NB4 (cell line): Measurements from ENCODE around the gene NOL9.
"Not testable (repeated sequence)": the region's sequence is repeated elsewhere in the genome, so short reads cannot be mapped to it uniquely, and the experiment has no call there.

Experiments
- DNase-seq: peaks from one replicate; pipeline ENCODE4 v3.0.0; 2010; ENCODE audit warnings: low read depth
- H3K4me3 ChIP-seq: one replicate; pipeline ENCODE4 v1.5.1; 2011; ENCODE audit warnings: mild to moderate bottlenecking, low read depth, low read length, moderate library complexity
- CTCF ChIP-seq: IDR thresholded peaks from one replicate; pipeline ENCODE4 v1.5.1; 2012; ENCODE audit warnings: low read depth, low read length
- MAX ChIP-seq: IDR thresholded peaks from 2 replicates; pipeline ENCODE4 v1.6.1; 2011; ENCODE audit warnings: low read depth, low read length
- MYC ChIP-seq: IDR thresholded peaks from 2 replicates; pipeline ENCODE4 v1.6.1; 2011; ENCODE audit warnings: low read depth, low read length
- POLR2A ChIP-seq: IDR thresholded peaks from 2 replicates; pipeline ENCODE4 v1.6.1; 2011; ENCODE audit warnings: mild to moderate bottlenecking; ENCODE audit not compliant: insufficient read length; ENCODE audit errors: extremely low read depth

Gene NOL9

GRCh38 chr1:6496365-6496721 lies 58.0 kb downstream of the NOL9 start:
- H3K4me3 ChIP-seq = peak overlapping the region; percentile 44
- no peak for TF ChIP-seq CTCF
- TF ChIP-seq POLR2A = no peak
- TF ChIP-seq MAX = no peak
- no peak for TF ChIP-seq MYC

DNA sequence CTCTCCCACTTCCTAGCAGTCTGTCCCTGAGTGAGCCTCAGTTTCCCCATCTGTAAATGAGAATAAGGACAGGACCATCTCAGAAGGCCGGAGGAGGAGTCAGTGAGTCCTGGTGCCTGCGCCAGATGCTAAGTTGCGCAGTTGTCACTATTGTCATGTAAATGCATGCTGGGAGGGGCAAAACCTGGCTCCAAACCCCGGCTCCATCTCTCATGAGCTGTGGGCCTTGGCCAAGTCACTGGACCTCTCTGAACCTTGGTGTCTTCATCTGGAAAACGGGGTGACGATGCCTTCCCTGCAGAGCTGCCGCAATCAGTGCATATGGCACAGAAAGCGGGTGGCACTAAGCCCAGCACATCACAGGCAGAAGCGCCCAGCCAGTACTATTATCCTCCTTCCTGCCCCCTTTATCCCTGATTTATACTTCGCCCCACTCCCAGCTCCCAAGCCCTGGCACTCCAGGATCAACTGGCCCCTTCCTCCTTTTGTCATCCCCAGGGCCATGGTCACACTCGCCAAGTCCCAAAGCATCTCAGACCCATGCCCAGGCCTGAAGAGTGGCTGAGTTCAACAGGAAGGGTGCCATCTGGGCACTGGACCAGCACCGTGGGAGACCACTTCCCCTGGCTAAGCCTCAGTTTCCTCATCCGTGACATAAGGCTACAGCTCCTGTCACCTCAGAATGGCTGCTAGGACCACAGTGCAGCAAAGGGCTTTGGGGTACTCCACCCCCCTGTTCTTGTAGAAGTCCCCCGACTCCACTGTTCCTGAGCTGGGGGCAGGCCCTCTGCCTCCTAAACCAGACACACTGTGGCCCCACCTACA lies 58.6 kb downstream of the NOL9 start:
- H3K4me3 ChIP-seq = no peak overlapping the region
- DNase-seq = no peak
- TF ChIP-seq MAX = no peak
- TF ChIP-seq MYC = no peak
- TF ChIP-seq CTCF = no peak
- TF ChIP-seq POLR2A = no peak

More at GRCh38 chr1:6496365-6496721, 58.0 kb downstream of the NOL9 start:
- DNase-seq = no peak

DNA sequence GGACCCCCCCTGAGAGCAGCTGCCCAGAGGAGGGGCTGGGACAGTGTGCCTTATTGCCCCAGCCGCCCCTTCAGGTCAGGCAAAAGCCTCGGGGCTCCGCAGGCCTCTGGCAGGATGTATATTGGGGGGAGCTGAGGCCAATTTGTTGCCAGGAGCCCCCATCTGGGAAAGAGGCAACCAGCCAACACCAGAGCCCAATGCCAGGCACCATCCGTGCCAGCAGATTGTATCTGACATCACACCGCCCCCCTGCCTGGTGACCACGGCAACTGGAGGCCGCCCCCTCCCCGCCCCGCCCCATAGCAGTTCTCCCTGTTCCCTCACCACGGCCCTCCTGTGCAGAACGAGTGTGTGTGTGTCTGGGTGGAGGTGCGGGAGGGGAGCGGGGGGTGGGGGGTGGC lies 59.3 kb downstream of the NOL9 start:
- no peak overlapping the region for H3K4me3 ChIP-seq
- peak; percentile 44 for DNase-seq
- TF ChIP-seq CTCF (no peak), MAX (no peak), POLR2A (no peak), MYC (no peak)

DNA sequence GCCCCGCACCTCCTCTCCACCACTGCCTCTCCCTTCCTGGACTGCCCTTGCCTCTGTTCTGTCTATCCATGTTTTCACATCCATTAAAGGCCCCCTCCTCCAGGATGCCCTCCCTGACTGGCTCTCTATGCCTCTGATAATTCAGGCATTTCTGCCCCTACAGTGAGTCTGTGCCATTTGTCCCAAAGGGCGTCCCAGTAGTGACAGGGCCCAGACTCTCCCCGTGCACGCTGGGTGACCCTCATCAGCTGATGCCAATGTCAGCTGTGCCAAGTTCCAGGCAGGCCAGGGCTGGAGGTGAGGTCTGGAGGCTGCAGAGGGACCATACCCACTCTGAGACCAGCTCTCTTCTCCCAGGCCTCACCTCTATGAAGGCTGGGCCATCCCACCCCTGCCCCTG lies 59.7 kb downstream of the NOL9 start:
- TF ChIP-seq MYC = no peak
- TF ChIP-seq POLR2A = no peak
- no peak overlapping the region for H3K4me3 ChIP-seq
- no peak for DNase-seq

- not testable (repeated sequence) for H3K4me3 ChIP-seq, DNase-seq
Measured at GRCh38 chr1:6493834-6494223, 60.5 kb downstream of the NOL9 start.

GRCh38 chr1:6491966-6492365 lies 62.3 kb downstream of the NOL9 start:
- TF ChIP-seq POLR2A = no peak
- no peak for TF ChIP-seq MYC
- TF ChIP-seq MAX = no peak
- no peak for TF ChIP-seq CTCF
- peak overlapping the region; percentile 71 for H3K4me3 ChIP-seq
- peak; percentile 79 for DNase-seq

DNA sequence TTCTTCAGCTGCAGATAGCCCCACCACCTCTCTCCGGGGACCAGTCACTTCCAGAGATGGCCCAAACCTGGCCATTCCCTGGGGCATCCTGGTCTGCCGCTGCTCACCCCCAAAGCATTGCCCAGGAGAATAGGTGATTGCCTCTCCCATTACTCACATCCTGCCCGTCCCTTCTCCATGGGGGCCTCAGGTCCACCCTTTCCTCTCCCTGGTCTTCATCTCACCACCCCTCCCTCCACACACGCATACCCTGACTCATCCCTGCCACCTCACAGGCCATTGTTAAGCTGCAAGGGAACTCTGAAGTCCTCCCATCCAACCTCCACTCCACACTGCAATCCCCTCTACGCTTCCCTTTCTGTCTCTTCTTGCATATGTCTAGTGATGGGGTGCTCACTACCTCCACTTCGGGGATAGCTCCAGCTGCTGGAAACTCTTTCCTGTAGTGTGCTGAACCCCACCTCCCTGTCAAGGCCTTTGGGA lies 62.8 kb downstream of the NOL9 start, which contains the start of gene PLEKHG5:
TSS of gene PLEKHG5 (minus strand) at position 188 of the 483 bp plus-strand sequence. CDS start 14,096 bp downstream, outside the sequence.
- DNase-seq = peak; percentile 95
- peak within 1 kb of the TSS; percentile 71 for H3K4me3 ChIP-seq
- TF ChIP-seq MYC = no peak
- 0 out of 2 replicates have a peak, but pooled peaks have one; percentile 13 for TF ChIP-seq MAX
- TF ChIP-seq POLR2A = no peak

DNA sequence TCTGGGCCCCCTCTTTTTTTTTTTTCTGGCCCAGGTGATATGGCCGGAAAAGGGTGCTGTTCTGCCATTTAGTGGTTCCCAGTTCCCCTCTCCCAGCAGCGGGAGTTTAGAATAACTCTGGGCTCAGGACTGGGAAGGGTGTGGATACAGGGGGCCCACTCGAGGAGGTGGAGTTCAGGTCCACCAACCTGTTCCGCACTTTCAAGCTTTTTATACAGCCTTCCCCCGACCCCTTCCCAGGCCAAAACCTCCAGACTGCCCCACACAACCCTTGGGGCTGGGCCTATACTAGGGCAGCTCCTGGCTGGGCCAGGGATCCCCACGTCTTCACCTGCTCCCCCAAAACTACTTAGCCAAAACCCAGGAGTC lies 63.2 kb downstream of the NOL9 start:
- peak overlapping the region; percentile 71 for H3K4me3 ChIP-seq
- TF ChIP-seq CTCF = no peak
- TF ChIP-seq MAX = no peak
- no peak for TF ChIP-seq MYC
- TF ChIP-seq POLR2A = no peak
- DNase-seq = no peak
